ENCODE data around the gene DDX46.
A peak's percentile ranks its signal among the peaks of the same experiment; 100 is the strongest.

Gene DDX46

DNA sequence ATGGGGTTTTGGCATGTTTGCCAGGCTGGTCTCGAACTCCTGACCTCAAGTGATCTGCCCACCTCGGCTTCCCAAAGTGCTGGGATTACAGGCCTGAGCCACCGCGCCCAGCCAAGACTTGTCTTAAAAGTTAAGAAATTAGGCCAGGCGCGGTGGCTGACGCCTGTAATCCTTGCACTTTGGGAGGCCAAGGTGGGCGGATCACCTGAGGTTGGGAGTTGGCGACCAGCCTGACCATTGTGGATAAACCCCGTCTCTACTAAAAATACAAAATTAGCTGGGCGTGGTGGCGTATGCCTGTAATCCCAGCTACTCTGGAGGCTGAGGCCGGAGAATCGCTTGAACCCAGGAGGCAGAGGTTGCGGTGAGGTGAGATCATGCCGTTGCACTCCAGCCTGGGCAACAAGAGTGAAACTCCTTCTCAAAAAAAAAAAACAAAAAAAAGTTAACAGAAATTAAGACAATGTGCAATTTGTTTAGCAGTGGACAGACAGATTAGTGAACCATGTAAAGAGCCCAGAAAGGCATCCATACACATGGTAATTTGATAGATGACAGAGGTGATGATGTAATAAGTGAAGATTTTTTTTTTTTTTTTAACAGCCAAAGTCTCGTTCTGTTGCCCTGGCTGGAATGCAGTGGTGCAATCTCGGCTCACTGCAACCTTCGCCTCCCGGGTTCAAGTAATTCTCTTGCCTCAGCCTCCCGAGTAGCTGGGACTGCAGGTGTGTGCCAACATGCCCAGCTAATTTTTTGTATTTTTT, 9.1 kb downstream of the DDX46 start:
- TF ChIP-seq TEAD4 (IDR thresholded peaks at IDR 0.05): peak; percentile 11; the same call in 1 of the 2 replicates
- TF ChIP-seq CEBPB (IDR thresholded peaks at IDR 0.05): peak; percentile 55; the same call in 1 of the 2 replicates

GRCh38 chr5:134769206-134769605, 10.6 kb downstream of the DDX46 start:
- TF ChIP-seq CEBPB (IDR thresholded peaks at IDR 0.05): peak; percentile 76
- TF ChIP-seq REST (IDR thresholded peaks at IDR 0.05; ENCODE audit: low read depth): no peak
- TF ChIP-seq, protein P1, sequence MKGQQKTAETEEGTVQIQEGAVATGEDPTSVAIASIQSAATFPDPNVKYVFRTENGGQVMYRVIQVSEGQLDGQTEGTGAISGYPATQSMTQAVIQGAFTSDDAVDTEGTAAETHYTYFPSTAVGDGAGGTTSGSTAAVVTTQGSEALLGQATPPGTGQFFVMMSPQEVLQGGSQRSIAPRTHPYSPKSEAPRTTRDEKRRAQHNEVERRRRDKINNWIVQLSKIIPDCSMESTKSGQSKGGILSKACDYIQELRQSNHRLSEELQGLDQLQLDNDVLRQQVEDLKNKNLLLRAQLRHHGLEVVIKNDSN (IDR thresholded peaks at IDR 0.05): no peak
- 0 out of 2 replicates have a peak, but pooled peaks have one; percentile 24 for TF ChIP-seq TEAD4 (IDR thresholded peaks at IDR 0.05)
- no peak for TF ChIP-seq YY1 (IDR thresholded peaks at IDR 0.05; ENCODE audit: low read depth)
- TF ChIP-seq NFIC (IDR thresholded peaks at IDR 0.05): no peak

GRCh38 chr5:134772461-134773125, 14.0 kb downstream of the DDX46 start:
- no peak for TF ChIP-seq ZBTB7A (IDR thresholded peaks at IDR 0.05; ENCODE audit: low read depth)

- TF ChIP-seq YY1 (IDR thresholded peaks at IDR 0.05; ENCODE audit: low read depth): no peak
- TF ChIP-seq CEBPB (IDR thresholded peaks at IDR 0.05): no peak
- no peak for TF ChIP-seq TCF12 (IDR thresholded peaks at IDR 0.05; ENCODE audit: low read depth)
- no peak for TF ChIP-seq RAD21 (IDR thresholded peaks at IDR 0.05; ENCODE audit: low read depth)
- no peak for TF ChIP-seq EGR1 (IDR thresholded peaks at IDR 0.05)
- no peak for TF ChIP-seq MAX (IDR thresholded peaks at IDR 0.05)
- no peak for TF ChIP-seq TAF1 (IDR thresholded peaks at IDR 0.05; ENCODE audit: low read depth)
- no peak for TF ChIP-seq ZBTB7A (IDR thresholded peaks at IDR 0.05; ENCODE audit: low read depth)
- no peak for TF ChIP-seq REST (IDR thresholded peaks at IDR 0.05; ENCODE audit: low read depth)
- no peak for TF ChIP-seq TEAD4 (IDR thresholded peaks at IDR 0.05)
- TF ChIP-seq, protein P1 (IDR thresholded peaks at IDR 0.05): no peak
- no peak for TF ChIP-seq CREB1 (IDR thresholded peaks at IDR 0.05; ENCODE audit: low read depth)
- TF ChIP-seq FOXM1 (IDR thresholded peaks at IDR 0.05; ENCODE audit: borderline replicate concordance, low read depth): no peak
- no peak for TF ChIP-seq EP300 (IDR thresholded peaks at IDR 0.05; ENCODE audit: borderline replicate concordance)
- no peak for TF ChIP-seq NFIC (IDR thresholded peaks at IDR 0.05)
These were observed 18.8 kb downstream of the DDX46 start for GRCh38 chr5:134777366-134777765.

GRCh38 chr5:134784241-134784920, 25.8 kb downstream of the DDX46 start:
- TF ChIP-seq EP300 (IDR thresholded peaks at IDR 0.05; ENCODE audit: borderline replicate concordance) (no peak), TAF1 (IDR thresholded peaks at IDR 0.05; ENCODE audit: low read depth) (no peak), CREB1 (IDR thresholded peaks at IDR 0.05; ENCODE audit: low read depth) (no peak), RAD21 (IDR thresholded peaks at IDR 0.05; ENCODE audit: low read depth) (no peak), YY1 (IDR thresholded peaks at IDR 0.05; ENCODE audit: low read depth) (no peak), TCF12 (IDR thresholded peaks at IDR 0.05; ENCODE audit: low read depth) (no peak), MAX (IDR thresholded peaks at IDR 0.05) (no peak), CEBPB (IDR thresholded peaks at IDR 0.05) (no peak), REST (IDR thresholded peaks at IDR 0.05; ENCODE audit: low read depth) (no peak), FOXM1 (IDR thresholded peaks at IDR 0.05; ENCODE audit: borderline replicate concordance, low read depth) (no peak), NFIC (IDR thresholded peaks at IDR 0.05) (no peak), TEAD4 (IDR thresholded peaks at IDR 0.05) (no peak), ZBTB7A (IDR thresholded peaks at IDR 0.05; ENCODE audit: low read depth) (no peak), EGR1 (IDR thresholded peaks at IDR 0.05) (no peak)
- TF ChIP-seq, protein P1 (IDR thresholded peaks at IDR 0.05): no peak
